Measurements from ENCODE around the gene MXRA8. TPM values are rescaled to one million over a fixed set of nuclear protein-coding genes. Genes with fewer than 3 reads are reported as not detected.

The MXRA8 gene
- total RNA-seq, 3 donors from 2014 or later (not counting 1 experiment from before 2014, with no cell fraction given) = 0.26 TPM; not detected in 2

GRCh38 chr1:1342584-1343115 is 15.7 kb downstream of the MXRA8 start:
- Mint-ChIP-seq H3K27me3 (ENCODE audit: low read depth in 2 of 2) (no peaks in the 10 kb centered on the region), H3K4me3 (no peak overlapping the region), H3K4me1 (peaks cover 0 to 19% of the 10 kb centered on the region in 2 donors), H3K27ac (peak overlapping the region in 1 of 2 donors; percentile 33), H3K36me3 (no peaks in the 10 kb centered on the region), H3K9me3 (no peaks in the 10 kb centered on the region)
- peaks cover 3% of the 10 kb centered on the region for H3K4me1 ChIP-seq (ENCODE audit: control insufficient read depth, insufficient read depth, low read length)
- intact Hi-C loops (cut with micrococcal nuclease) = no loop called here
- H3K27me3 ChIP-seq (ENCODE audit: control insufficient read depth, insufficient read depth, low read length) = no peaks in the 10 kb centered on the region
- no peak for ATAC-seq
- DNase-seq = no peak
- H3K4me3 ChIP-seq (ENCODE audit: low read length) = no peak overlapping the region
- no peaks in the 10 kb centered on the region for H3K9me3 ChIP-seq (ENCODE audit: control insufficient read depth, insufficient read depth, low read length)
- H3K36me3 ChIP-seq (ENCODE audit: control insufficient read depth, insufficient read depth, low read length) = peaks cover 2% of the 10 kb centered on the region
- 90% methylated on average over 18 of the region's 18 CpGs for WGBS (ENCODE audit: insufficient coverage)
- TF ChIP-seq, protein P1, sequence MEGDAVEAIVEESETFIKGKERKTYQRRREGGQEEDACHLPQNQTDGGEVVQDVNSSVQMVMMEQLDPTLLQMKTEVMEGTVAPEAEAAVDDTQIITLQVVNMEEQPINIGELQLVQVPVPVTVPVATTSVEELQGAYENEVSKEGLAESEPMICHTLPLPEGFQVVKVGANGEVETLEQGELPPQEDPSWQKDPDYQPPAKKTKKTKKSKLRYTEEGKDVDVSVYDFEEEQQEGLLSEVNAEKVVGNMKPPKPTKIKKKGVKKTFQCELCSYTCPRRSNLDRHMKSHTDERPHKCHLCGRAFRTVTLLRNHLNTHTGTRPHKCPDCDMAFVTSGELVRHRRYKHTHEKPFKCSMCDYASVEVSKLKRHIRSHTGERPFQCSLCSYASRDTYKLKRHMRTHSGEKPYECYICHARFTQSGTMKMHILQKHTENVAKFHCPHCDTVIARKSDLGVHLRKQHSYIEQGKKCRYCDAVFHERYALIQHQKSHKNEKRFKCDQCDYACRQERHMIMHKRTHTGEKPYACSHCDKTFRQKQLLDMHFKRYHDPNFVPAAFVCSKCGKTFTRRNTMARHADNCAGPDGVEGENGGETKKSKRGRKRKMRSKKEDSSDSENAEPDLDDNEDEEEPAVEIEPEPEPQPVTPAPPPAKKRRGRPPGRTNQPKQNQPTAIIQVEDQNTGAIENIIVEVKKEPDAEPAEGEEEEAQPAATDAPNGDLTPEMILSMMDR (IDR thresholded peaks at IDR 0.05) = no peak
- no peak overlapping the region for H3K27ac ChIP-seq (ENCODE audit: low read length)

- Histone ChIP-seq H3K9me3 (ENCODE audit: control insufficient read depth, insufficient read depth, low read length) (no peaks in the 10 kb centered on the region), H3K36me3 (ENCODE audit: control insufficient read depth, insufficient read depth, low read length) (peaks cover 2% of the 10 kb centered on the region), H3K4me3 (ENCODE audit: low read length) (no peak overlapping the region), H3K4me1 (ENCODE audit: control insufficient read depth, insufficient read depth, low read length) (no peaks in the 10 kb centered on the region), H3K27me3 (ENCODE audit: control insufficient read depth, insufficient read depth, low read length) (no peaks in the 10 kb centered on the region), H3K27ac (ENCODE audit: low read length) (no peak overlapping the region)
- no peak overlapping the region for H3K4me3 Mint-ChIP-seq
- H3K27ac Mint-ChIP-seq = no peak overlapping the region
- intact Hi-C loops (cut with micrococcal nuclease) = no loop called here
- ATAC-seq (no peak), DNase-seq (no peak)
- H3K9me3 Mint-ChIP-seq = no peaks in the 10 kb centered on the region
- WGBS (ENCODE audit: insufficient coverage) = 98% methylated on average over 28 of the region's 28 CpGs
- no peaks in the 10 kb centered on the region for H3K27me3 Mint-ChIP-seq (ENCODE audit: low read depth in 2 of 2)
- no peaks in the 10 kb centered on the region for H3K36me3 Mint-ChIP-seq
- TF ChIP-seq, protein P1 (IDR thresholded peaks at IDR 0.05) = no peak
- H3K4me1 Mint-ChIP-seq = peaks cover 0 to 14% of the 10 kb centered on the region in 2 donors
These were observed 16.2 kb downstream of the MXRA8 start for GRCh38 chr1:1342061-1342562.

DNA sequence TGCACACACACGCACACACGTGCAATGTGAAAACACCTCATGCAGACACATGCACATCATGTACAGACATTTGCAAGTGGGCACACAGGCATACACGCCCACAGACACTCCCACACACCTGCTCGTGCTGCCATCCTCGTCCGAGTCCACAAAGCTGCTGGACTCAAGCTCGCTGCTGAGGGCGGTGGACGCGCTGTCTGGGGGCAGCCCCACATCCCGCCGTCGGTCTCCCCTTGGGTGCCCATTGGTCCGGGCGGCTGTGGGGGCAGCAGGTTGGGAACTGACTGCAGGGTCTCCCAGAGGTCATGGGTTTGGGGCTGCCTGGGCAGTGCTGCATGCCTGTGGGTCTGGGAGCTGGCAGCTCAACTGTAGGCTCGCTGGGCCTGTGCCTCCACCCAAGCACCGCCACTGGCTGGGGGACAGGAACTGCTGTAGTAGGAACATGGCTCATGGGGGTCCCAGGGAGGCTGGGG is 16.8 kb downstream of the MXRA8 start:
- H3K27me3 Mint-ChIP-seq (ENCODE audit: low read depth in 2 of 2) = no peaks in the 10 kb centered on the region
- H3K27ac Mint-ChIP-seq = no peak overlapping the region
- peaks cover 0 to 10% of the 10 kb centered on the region in 2 donors for H3K4me1 Mint-ChIP-seq
- H3K9me3 Mint-ChIP-seq = no peaks in the 10 kb centered on the region
- Histone ChIP-seq H3K4me3 (ENCODE audit: low read length) (no peak overlapping the region), H3K9me3 (ENCODE audit: control insufficient read depth, insufficient read depth, low read length) (no peaks in the 10 kb centered on the region), H3K4me1 (ENCODE audit: control insufficient read depth, insufficient read depth, low read length) (no peaks in the 10 kb centered on the region), H3K27me3 (ENCODE audit: control insufficient read depth, insufficient read depth, low read length) (no peaks in the 10 kb centered on the region), H3K27ac (ENCODE audit: low read length) (no peak overlapping the region), H3K36me3 (ENCODE audit: control insufficient read depth, insufficient read depth, low read length) (peaks cover 2% of the 10 kb centered on the region)
- WGBS (ENCODE audit: insufficient coverage) = 95% methylated on average over 17 of the region's 17 CpGs
- TF ChIP-seq, protein P1 (IDR thresholded peaks at IDR 0.05) = no peak
- ATAC-seq (no peak), DNase-seq (no peak)
- no peaks in the 10 kb centered on the region for H3K36me3 Mint-ChIP-seq
- no peak overlapping the region for H3K4me3 Mint-ChIP-seq
- intact Hi-C loops (cut with micrococcal nuclease) = no loop called here

Measured in natural killer cell (primary cell).